ENCODE data around the gene LZIC.
A peak's percentile ranks its signal among the peaks of the same experiment; 100 is the strongest.
"Not testable (repeated sequence)": the region's sequence is repeated elsewhere in the genome, so short reads cannot be mapped to it uniquely, and the experiment has no call there.

Gene LZIC

GRCh38 chr1:9942939-9943788 is at the start of gene LZIC, which contains the start of gene NMNAT1:
TSS of gene LZIC (minus strand) at chr1:9943391. CDS start at chr1:9936619, 6,772 bp downstream.
TSS of gene NMNAT1 (plus strand) at chr1:9943475. CDS start at chr1:9972074, 28,599 bp downstream.
- FAIRE-seq, result no peak

DNA sequence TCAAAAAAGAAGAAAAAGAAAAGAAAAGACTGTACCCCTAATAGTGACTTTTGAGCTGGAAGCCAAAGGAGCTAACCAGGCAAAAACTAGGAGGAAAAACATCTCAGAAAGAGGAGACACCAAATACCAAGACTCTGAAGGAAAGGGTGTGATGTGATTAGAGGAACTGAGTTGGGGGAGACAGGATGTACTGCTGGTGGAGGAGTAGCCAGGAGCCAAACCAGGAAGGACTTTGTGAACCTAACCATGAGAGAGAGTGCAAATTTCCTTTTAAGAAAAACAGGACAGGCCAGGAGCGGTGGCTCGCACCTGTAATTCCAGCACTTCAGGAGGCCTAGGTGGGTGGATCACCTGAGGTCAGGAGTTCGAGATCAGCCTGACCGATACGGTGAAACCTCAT is 49.7 kb upstream of the LZIC start:
- no peak for FAIRE-seq

GRCh38 chr1:9990944-9991343 is 47.8 kb upstream of the LZIC start:
- no peak for FAIRE-seq

DNA sequence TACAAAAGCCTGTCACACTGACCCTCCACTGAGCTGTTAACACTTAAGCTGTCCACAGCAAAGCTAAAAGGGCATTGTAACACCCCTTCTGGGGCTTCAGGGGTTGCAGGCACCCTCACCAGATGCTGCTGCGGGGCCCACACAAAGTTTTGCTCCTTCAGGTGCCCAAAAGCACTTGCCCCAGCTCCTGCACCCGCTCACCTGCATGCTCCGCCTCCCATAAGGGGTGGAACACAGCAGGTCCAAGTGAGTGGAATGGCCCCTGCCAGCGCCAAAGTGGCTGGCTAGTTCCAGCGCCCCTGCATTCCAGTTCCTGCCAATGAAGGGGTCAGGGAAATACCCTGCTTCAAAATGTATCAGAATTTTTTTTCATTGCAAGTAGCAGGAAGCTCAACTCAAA is 46.6 kb upstream of the LZIC start:
- no peak for FAIRE-seq

DNA sequence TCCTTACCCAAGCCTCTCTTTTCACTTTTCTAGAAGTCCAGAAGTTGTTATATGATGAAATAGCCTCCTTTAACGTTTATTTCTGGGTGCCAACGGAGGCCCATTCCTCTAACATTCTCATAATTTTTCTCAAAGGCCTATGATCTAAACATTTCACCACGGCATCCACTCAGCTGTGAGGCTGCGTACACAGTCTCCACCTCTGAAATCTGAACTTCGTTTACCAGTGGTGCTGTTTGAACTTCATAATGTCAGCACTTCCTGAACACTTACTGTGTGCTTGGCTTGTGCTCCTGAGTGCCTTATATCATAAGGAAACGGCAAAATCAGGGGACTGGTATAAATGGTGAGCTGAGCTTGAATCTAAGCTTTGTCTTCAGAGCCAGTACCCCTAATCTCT is 41.8 kb upstream of the LZIC start:
- FAIRE-seq, result no peak

- FAIRE-seq, result no peak
Observed at GRCh38 chr1:9984253-9984652, 41.1 kb upstream of the LZIC start.

DNA sequence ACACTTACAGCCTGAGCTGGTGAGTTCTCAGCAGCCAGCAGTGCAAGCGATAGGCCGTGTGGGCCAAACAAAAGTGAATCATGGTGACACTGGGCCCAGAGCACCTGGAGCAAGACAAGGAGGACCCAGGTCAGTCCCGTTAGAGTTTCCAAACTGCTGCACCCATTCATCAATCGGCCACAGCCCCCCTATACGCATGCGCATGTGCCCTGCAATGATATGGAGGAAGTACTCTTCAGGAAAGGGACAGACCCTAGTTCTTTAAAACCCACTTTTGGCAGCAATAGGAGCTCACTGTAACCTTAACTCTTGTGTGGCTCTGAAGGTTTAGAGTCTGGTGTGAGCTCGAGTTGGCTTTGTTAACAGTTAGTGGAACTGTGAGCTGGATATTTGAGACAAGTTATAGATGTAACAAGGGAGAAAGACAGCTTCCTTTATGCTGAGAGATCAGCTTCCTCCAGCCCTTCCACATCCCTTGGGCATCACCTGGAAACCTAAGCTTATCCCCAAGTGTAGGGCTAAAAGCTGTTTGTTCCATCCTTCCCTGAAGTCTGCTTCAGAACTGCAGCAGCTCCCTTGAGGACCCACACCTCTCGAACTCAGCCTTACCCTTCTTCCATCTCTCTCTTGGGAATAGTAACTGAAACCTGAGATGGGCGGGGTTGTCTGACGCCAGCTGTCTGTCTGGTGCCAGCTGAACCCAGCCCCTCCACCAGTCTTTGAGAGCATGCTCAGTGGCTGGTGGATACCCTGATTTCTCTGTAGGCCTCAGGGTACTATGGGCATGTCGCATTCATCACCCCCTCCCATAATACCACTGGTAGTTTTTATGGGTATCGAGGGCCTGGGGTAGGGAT is 17.7 kb upstream of the LZIC start:
- FAIRE-seq, result no peak

DNA sequence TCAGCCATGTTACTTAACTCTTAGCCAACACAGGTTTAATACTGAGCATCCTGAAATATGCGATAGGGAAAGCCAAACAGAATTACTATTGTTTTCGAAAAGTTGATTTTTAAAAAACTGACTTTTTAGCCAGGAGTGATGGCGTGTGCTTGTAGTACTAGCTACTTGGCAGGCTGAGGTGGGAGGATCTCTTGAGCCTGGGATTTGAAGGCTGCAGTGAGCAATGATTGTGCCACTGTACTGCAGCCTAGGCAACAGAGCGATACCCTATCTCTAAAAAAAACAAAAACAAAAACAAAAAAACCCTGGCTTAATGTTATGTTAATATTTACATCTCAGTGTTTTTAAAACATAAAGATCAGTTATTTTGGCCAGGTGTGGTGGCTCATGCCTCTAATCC is 16.8 kb upstream of the LZIC start:
- no peak for FAIRE-seq

- no peak for FAIRE-seq
Observed at GRCh38 chr1:9957726-9958125, 14.5 kb upstream of the LZIC start.

GRCh38 chr1:9946315-9946714 is 3.1 kb upstream of the LZIC start:
- no peak for FAIRE-seq

GRCh38 chr1:9942399-9942938 is 722 bp downstream of the LZIC start:
- no peak for FAIRE-seq

- FAIRE-seq, result no peak
Observed at GRCh38 chr1:9929431-9930385, 13.5 kb downstream of the LZIC start.

DNA sequence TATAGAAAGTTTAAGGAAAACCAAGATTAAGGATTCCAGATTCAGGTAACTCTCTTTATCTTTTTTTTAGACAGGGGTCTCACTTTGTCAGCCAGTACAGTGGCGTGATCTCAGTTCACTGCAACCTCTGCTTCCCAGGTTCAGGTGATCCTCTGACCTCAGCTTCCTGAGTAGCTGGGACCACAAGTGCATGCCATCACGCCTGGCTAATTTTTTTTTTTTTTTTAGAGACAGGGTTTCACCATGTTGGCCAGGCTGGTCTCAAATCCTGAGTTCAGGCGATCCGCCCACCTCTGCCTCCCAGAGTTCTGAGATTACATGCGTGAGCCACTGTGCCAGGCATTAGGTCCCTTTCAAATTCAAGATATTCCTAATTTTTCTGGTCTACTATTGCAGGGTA is 15.9 kb downstream of the LZIC start:
- FAIRE-seq, result no peak

GRCh38 chr1:9922342-9922741 is 20.8 kb downstream of the LZIC start:
- FAIRE-seq, result no peak

DNA sequence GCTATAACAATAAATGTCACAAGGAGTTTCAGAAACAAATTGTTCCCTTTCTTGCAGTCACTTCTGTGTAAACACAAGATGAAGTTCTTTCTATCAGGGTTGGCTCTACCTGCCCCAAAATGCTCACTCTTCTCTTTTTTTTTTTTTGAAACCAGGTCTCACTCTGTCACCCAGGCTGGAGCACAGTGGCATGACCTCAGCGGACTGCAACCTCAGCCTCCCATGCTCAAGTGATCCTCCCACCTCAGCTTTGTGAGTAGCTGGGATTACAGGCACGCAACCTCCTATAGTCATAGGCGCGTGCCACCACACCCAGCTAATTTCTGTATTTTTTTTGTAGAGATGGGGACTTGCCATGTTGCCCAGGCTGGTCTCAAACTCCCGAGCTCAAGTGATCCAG is 22.6 kb downstream of the LZIC start:
- no peak for FAIRE-seq

- no peak for FAIRE-seq
Observed at GRCh38 chr1:9917901-9918300, 25.3 kb downstream of the LZIC start.

GRCh38 chr1:9917495-9917894 is 25.7 kb downstream of the LZIC start:
- FAIRE-seq, result not testable (repeated sequence)

DNA sequence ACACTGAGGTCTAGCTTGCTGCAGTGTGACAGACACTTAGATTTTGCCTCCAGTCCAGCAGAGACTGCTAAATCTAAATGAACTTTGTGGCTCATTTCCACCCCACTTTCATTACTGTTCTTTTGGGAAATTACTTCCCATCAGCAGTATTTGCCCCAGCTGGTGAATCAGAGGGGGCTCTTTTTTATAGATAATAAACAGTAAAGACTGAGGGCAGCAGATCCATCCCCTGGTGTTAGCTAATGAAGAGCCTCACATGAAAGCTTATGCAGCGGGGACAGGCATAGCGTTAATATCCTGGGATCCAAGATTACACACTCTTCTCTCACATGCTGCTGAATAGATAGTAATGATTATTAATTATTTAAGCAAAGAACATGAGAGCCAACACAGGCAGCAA is 26.7 kb downstream of the LZIC start:
- no peak for FAIRE-seq

DNA sequence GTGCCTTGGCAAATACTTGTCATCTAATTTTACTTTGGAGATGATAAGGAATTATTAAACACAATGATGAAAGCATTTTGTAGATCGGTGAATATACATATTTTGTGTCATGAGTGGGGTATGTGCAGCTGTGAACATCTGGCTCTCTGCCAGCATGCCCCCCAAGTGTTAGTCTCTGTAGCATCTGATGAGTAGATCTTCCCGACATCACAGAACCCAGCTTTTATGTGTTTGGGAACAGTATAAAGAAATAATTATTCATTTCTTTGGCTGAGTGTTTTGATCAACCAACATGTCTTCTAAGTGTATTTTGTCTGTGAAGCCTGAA is 28.6 kb downstream of the LZIC start:
- FAIRE-seq, result no peak

- FAIRE-seq, result no peak
Observed at GRCh38 chr1:9912264-9912936, 30.8 kb downstream of the LZIC start.

DNA sequence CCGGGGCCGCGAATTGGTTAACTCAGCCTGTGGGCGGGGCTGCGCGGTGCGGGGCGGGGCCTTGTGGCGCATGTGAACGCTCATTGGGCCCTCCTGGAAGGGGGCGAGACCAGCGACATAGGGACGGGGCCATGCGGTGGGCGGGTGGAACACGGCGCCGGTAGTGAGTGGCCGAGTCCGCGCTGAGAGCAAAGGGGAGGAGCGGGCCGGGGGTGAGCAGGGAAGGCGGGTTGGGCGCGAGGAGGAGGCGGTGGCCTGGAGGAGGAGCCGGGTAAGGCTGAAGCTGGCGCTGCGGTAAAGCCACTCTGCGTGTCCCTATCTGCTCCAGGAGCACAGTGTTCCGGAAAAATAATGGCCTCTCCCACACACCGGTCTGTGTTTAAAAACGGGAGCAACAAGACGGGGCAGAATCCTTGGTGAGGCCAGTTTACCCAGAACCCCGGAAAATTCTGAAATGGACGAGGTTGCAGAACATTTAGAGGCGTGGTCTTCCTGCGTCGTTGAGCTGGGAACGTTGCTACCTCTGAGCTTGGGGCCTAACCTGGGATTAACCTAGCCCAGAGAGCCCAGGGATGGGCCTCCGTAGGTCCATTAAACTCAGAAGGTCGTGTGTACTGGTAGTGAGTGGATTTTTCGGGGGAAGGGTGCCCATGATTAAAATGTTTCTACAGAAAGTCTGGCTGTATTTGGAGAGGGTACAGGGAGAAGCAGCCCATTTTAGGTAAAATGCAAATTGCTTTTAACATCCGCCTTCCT is 32.6 kb downstream of the LZIC start:
- peak; percentile 73 for FAIRE-seq

Data from TTC549 (cell line).